NCI-H2107 treated with DMSO at 0.1 percent for 48 hours (cell line): ENCODE measurements around the gene AGPS.
"Not testable (repeated sequence)": the region's sequence is repeated elsewhere in the genome, so short reads cannot be mapped to it uniquely, and the experiment has no call there.

ENCODE experiments used
- DNase-seq: peaks from one replicate; lab custom pipeline; 2025; ENCODE audit not compliant: unreplicated experiment; lab: John Stamatoyannopoulos, UW

Gene AGPS

DNA sequence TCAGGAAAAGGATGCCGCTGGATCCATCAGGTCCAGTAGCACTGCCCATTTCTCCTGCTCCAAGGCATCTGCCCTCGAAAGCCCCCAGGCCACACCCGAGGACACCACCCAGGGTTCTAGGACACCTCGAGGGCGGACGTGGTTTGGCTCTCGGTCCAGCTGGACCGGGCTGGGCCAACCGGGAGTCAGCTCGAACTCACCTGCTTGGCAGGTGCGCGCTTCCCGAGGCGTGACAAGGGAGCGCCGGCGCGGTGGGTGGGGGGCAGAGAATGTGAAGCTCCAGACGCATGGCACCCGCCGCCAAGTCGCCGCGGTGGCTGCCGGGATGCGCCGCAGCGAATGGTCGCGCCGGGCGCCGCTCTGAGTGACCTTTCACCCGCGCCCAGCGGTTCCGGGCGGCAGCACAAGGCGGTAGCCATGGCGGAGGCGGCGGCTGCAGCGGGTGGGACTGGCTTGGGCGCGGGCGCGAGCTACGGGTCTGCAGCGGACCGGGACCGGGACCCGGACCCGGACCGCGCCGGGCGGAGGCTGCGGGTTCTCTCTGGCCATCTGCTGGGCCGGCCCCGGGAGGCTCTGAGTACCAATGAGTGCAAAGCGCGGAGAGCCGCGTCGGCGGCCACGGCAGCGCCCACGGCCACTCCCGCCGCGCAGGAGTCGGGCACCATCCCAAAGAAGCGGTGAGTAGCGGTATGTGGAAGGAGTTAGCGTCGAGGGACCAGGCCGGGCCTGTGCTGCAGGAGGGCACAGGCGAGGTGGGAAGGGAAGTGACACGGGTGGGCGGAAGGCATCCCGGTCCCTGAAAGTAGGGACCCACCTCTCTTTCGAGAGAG lies at the start of gene AGPS:
AGPS (plus strand) TSS at position 401 of the 830 bp plus-strand sequence; CDS start at position 418, 17 bp downstream.
- peak; percentile 28 for DNase-seq

DNA sequence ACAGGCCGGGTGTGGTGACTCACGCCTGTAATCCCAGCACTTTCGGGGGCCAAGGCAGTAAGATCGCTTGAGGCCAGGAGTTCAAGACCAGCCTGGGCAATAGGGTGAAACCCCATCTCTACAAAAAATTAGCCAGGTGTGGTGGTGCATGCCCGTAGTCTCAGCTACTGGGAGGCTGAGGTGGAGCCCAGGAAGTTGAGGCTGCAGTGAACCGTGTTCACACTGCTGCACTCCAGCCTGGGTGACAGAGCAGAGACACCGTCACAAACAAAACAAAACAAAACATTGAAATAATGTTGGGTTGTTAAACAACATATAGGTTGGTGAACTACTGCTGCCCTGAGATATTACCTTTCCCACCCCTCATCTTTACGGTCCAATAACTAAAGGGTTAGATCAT lies 48.8 kb upstream of the AGPS start:
- no peak for DNase-seq

DNA sequence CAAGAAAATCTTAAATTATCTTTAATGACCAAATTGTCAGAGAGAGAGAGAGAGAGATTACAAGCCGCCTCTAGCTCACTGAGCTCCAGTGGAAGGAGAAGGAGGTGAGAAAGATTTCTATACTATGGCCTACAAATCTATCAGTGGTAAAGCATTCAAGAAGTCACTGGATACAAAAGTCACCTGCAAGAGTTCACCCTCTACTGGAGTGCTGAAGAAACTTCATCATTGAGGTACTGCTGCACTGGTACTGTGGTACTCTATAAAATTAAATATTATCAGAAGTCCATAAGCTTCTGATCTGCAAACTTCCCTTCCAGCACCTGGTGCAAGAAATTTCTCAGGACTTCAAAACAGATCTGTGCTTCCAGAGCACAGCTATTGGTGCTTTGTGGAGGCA lies 48.3 kb upstream of the AGPS start:
- DNase-seq: no peak

DNA sequence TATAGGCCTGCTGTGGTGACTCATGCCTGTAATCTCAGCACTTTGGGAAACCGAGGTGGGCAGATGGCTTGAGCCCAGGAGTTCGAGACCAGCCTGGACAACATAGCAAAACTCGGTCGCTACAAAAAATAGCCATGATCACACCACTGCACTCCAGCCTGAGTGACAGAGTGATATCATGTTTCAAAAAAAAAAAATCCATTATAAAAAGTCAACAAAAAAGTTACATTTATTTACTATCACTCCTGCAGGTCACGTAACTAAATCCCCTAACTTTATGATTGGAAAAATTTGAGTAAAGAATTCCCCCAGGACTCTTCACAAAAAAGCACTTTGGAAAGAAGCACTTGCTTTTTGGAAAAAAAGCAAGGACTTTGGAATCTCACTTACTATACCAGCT lies 46.4 kb upstream of the AGPS start:
- no peak for DNase-seq

DNA sequence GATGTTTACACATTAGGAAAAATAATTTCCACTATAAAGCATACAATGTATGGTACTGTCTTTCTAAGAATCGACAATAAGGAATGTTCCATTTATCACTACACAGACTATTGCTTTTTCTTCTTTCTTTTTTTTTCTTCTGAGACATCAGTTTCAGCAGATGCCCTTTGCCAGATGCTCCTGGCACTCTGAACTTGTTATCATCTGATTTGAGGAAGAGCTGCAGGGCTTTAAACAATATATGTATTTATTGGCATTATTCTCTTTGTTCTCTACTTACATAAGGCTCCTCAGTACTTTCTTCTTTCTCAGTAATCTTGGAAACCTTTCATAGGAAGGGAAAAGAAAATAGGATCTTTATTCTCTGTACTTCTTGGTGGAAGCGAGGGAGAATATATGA lies 45.0 kb upstream of the AGPS start:
- DNase-seq: no peak

DNA sequence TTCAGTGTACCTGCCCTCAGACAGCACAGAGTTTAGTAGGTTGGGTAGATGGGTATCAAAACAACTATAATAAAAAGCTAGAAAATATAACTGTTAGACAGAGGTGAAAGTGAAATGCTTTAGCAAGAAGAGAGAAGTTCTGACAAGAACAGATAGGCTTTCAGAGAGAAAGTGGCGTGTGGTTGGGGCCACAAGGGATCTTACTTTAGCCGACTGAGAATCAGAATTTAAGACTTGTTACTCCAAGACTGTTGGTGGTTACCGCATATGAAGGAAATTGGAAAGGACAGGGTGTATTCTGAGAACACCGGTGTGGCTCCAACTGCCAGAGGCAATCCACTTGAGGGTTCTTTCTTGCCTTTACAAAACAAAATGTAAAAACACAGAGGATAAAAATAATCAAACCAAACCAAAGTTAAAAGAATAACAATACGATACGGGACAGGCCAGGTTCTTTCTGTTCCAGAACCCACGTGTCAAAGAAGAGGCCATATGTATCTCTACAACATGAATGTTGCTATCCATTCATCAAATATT lies 44.4 kb upstream of the AGPS start:
- DNase-seq: no peak

DNA sequence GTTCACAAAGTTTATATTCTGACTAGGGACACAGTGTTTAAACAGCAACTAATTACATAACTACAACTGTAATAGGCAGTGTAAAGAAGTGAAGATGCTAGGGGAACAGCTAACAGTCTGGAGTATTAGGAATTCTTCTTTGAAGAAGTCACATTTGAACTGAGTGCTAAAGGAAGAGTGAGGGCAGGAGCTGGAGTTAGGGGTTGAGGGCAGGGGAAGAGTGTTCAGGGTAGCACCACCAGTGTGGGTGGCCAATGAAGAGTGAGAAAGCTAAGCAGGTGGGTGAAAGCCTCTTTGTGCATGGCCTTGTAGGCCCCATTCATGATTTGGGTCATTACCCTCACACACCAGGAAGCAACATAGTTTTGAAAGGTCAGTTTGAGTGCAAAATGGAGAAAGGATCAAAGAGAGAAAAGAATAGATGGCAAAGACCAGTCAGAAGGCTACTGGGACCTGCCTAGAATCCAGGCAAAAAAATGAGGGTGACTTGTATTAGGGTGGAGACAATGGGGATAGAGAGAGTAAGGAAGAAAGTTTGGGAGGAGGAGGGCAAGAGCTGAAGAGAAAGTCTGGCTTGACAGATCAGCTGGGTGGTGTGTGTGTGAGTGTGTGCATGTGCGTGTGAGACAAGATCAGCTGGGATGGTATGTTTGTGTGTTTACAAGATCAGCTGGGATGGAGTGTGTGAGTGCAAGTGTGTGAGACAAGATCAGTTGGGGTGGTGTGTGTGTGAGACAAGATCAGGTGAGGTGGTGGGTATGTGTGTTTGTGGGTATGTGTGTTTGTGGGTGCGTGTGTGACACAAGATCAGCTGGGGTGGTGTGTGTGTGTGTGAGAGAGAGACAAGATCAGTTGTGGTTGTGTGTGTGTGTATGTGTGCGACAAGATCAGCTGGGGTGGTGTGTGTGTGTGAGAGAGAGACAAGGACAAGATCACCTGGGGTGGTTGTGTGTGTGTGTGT lies 43.6 kb upstream of the AGPS start:
- no peak for DNase-seq

DNA sequence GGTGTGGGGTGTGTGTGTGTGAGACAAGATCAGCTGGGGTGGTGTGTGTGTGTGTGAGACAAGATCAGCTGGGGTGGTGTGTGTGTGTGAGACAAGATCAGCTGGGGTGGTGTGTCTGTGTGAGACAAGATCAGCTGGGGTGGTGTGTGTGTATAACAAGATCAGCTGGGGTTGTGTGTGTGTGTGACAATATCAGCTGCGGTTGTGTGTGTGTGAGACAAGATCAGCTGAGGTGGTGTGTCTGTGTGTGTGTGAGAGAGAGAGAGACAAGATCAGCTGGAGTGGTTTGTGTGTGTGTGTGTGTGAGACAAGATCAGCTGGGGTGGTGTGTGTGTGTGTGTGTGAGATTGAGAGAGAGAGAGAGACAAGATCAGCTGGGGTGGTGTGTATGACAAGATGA lies 41.9 kb upstream of the AGPS start:
- DNase-seq: not testable (repeated sequence)

DNA sequence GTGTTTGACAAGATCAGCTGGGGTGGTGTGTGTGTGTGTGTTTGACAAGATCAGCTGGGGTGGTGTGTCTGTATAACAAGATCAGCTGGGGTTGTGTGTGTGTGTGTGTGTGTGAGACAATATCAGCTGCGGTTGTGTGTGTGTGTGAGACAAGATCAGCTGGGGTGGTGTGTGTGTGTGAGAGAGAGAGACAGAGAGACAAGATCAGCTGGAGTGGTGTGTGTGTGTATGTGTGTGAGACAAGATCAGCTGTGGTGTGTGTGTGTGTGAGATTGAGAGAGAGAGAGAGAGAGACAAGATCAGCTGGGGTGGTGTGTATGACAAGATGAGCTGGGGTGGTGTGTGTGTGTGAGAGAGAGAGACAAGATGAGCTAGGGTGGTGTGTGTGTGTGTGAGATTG lies 41.5 kb upstream of the AGPS start:
- DNase-seq: not testable (repeated sequence)

DNA sequence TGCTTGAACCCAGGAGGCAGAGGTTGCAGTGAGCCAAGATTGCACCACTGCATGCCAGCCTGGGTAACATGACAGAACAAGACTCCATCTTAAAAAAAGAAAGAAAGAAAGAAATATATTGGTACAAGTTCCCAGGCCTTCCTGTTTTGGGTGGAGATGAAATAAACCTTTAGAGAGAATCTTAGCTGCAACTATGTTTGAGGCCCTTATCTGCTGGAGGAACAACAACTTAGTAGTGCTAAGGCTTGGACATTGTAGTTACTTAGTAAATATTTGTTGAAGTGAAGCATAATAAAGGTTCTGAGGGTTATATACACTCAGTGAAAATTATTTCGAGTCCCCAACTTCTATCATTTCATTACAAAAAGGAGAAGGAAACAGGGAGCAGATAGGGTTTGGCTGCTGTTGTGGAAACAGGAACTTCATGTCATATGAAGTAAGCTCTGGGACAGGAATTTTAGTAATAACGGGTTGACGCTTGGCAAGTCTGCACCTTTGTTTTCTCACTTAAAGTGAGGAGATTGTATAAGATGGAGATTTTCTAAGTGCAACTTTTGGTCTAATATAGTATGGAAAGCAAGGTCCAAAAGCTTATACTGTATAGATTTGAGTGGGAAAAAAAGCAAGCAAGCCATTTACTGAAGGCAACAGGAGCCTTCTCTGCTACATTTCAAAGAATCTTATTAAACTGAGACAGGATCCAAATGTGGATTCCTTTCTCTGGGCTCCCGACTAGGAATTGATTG lies 40.0 kb upstream of the AGPS start:
- DNase-seq: no peak

DNA sequence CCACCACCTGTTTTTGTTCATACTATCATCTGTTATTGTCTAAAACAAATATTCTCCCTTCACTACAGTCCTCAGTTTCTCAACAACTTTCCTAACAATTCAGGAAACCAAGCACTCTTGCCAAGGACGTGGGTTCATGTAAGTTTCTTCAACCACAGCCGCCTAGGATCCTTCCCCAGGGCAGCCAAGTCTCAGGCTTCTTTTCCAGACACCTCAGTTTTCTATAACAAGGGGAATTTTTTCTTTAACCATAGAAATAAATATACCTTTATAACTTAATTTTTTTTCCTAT lies 39.4 kb upstream of the AGPS start:
- no peak for DNase-seq

DNA sequence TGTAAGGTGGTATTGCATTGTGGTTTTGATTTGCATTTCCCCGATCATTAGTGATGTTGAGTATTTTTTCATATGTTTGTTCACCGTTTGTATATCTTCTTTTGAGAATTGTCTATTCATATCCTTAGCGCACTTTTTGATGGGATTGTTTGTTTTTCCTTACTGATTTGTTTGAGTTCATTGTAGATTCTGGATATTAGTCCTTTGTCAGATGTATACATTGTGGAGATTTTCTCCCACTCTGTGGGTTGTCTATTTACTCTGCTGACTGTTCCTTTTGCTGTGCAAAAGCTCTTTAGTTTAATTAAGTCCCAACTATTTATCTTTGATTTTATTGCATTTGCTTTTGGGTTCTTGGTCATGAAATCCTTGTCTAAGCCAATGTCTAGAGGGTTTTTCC lies 38.0 kb upstream of the AGPS start:
- DNase-seq: not testable (repeated sequence)

DNA sequence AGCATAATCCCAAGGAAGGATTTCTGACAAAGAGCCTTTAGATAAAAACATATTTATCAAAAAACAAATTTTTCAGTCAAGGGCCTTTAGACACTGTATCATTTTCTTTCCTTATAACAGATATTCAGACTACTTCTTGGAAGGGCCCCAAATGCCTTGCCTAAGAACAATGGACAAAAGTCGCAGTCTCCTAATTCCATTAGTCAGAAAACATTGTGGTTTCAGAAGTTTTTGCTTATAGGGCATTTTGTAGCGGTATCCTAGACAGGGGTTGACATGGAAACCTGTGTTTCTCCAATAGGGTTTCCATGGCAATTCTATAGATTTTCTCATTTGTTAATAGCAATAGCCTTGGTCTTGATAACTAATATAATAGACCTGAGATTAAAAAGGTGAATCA lies 36.7 kb upstream of the AGPS start:
- no peak for DNase-seq

DNA sequence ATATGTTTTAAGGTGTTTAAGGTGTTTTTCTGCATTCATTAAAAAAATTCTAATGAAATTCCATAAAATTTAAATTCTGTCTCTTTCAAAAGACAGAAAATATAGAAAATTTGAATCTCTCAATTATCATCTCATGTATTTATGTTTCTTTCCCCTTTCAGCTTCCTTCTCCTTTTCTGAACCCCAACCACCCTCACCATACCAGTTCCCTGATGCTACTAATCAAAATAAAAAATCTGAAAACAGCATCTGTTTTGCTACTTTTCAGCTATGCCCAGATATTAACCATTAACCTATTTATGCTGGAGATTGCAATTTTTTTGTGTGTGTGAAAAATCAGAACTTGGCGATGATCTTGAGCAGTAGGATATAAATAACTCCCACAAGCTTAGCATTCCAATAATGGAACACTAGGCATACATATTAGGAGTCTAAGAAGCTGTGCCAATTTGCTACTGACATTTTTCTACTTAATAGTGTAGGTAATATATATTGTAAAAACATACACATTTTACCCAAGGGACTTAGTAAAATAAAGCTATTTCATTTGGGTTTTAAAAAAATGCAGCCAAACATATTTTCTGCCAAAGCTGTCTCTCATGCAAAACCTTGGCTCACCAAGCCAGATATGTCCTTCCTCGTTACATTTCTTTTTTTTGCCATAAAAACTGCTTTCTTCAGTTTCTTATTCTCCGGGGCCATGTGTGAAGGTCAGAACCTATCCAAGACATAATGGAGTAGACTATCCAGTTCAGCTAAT lies 32.6 kb upstream of the AGPS start:
- no peak for DNase-seq

DNA sequence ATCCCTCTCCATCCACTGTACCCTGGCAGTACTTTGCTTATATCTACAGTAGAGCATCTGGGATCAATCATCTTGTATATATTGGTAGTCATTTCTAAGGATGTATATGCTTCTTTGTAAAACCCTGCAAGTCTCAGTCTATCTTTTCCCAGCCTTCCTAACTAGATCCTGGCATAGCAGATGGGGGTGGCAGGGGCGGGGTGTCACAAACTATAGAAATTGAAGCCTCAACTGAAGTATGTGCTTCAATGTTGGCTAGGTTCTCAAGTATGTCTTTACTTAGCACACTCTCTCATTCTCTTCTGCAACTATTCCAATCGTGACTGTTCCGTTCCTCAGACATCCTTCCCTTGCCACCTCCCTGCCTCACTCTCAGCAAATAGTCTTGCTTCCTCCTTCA lies 30.1 kb upstream of the AGPS start:
- DNase-seq: no peak

DNA sequence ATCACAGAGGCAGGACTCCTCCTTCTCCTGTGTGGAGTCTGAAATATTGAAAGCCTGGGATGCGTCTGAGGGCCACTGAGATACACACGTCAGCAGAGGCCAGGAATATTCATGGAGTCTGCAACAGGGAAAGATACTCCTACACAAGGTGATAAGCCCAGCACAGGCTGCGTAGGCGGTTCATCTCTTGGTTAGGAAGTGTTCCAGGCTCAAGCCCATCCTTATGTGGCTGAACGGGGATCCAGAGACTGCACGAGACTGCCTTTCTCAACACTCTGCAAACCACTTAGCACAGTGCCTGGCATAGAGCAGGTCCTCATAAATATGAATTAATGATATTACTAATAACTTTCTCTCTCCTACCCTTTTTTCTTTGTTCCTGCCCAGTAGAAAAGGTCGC lies 29.2 kb upstream of the AGPS start:
- DNase-seq: no peak

DNA sequence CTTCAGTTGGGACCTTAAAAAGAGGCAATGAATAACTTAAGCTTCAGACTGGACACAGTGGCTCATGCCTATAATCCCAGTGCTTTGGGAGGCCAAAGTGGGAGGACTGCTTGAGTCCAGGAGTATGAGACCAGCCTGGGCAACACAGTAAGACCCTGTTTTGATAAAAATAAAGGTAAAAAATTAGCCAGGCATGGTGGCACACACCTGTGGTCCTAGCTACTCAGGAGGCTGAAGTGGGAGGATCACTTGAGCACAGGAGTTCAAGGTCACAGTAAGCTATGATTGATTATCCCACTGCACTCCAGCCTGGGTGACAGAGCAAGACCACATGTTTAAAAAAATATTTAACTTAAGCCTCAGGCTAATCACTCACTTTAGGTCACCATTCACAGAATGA lies 26.8 kb upstream of the AGPS start:
- DNase-seq: not testable (repeated sequence)

DNA sequence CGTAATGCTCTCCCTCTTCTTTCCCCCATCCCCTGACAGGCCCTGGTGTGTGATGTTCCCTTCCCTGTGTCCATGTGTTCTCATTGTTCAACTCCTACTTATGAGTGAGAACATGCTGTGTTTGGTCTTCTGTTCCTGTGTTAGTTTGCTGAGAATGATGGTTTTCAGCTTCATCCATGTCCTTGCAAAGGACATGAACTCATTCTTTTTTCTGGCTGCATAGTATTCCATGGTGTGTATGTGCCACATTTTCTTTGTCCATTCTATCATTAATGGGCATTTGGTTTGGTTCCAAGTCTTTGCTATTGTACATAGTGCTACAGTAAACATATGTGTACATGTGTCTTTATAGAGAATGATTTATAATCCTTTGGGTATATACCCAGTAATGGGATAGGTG lies 24.6 kb upstream of the AGPS start:
- not testable (repeated sequence) for DNase-seq

DNA sequence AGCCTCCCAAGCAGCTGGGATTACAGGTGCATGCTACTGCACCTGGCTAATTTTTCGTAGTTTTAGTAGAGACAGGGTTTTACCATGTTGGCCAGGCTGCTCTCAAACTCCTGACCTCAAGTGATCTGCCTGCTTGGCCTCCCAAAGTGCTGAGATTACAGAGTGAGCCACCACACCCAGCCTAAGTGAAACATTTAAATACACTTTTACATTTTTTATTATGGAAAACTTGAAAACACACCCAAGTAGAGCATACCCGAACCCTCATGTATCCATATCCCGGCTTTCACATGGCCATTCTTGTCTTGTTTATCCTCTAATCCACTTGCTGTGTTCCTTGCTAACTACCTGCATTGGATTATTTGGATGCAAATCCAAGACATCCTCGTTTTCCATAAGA lies 13.2 kb upstream of the AGPS start:
- DNase-seq: no peak

DNA sequence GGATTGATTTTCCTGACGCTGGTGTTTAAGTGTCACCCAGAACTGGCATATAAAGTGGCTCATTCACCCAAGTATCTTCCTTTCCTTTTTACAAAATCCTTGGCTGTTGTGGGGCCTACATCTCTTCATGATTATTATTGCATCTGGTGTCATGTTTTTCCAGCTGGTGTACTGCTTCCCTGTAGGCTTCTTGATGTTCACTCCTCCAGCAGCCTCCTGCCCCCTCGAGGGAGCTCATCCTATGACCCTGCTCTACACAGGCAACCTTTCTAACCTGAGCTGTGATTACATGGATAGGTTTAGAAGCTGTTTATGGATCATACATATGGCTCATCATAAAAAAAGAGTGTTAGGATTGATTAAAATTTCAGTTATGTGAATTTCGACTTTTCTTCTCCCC lies 12.4 kb upstream of the AGPS start:
- no peak for DNase-seq

DNA sequence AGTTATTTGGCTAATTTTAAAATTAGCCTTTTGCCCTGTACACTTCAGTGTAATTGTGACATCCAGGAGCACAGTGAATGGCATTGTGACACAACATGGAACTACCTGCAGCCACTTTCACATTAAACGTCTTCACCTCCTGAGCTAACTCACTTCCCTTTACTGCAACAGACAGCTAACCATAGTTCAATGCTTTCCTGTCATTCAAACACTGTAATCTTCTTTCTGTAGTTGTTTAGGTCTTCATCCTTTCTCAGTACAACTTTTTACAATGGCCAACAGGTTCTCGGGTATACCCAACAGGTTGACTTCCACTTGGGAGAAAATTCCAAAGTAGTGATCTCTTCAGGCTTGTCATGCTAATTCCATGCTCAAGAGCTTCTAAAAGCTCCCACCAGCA lies 8.6 kb upstream of the AGPS start:
- DNase-seq: no peak
